MG63 (cell line): ENCODE results near the gene TMCC3. TPM values are rescaled to one million over a fixed set of nuclear protein-coding genes. Genes with fewer than 3 reads are reported as not detected.
"Not testable (repeated sequence)": the region's sequence is repeated elsewhere in the genome, so short reads cannot be mapped to it uniquely, and the experiment has no call there.

Source experiments
- DNase-seq: peaks from one replicate; pipeline ENCODE4 v3.0.0-alpha.2; 2020
- H3K27me3 ChIP-seq: fragments of 250-450 bp; sonication (Bioruptor Pico); 2 replicates; pipeline ENCODE4 v1.5.1; 2020; ENCODE audit warnings: mild to moderate bottlenecking, moderate library complexity
- H3K36me3 ChIP-seq: fragments of 250-450 bp; sonication (Bioruptor Pico); 2 replicates; pipeline ENCODE4 v1.5.1; 2020; ENCODE audit warnings: mild to moderate bottlenecking, moderate library complexity
- H3K4me3 ChIP-seq: fragments of 250-450 bp; sonication (Bioruptor Pico); 2 replicates; pipeline ENCODE4 v1.5.1; 2020; ENCODE audit warnings: mild to moderate bottlenecking, moderate library complexity
- H3K9me3 ChIP-seq: fragments of 250-450 bp; sonication (Bioruptor Pico); 2 replicates; pipeline ENCODE4 v1.5.1; 2020; ENCODE audit warnings: mild to moderate bottlenecking, moderate library complexity
- total RNA-seq: library from RNA; depleted of rRNA; stranded (reverse); fragments of >200 nt; shearing (Covaris generic); gene quantifications from 2 replicates; pipeline ENCODE4 v1.2.3, GENCODE V29; 2014; ENCODE audit warnings: low replicate concordance

Gene TMCC3
- total RNA-seq, 1 experiment from 2014 or later: not detected

DNA sequence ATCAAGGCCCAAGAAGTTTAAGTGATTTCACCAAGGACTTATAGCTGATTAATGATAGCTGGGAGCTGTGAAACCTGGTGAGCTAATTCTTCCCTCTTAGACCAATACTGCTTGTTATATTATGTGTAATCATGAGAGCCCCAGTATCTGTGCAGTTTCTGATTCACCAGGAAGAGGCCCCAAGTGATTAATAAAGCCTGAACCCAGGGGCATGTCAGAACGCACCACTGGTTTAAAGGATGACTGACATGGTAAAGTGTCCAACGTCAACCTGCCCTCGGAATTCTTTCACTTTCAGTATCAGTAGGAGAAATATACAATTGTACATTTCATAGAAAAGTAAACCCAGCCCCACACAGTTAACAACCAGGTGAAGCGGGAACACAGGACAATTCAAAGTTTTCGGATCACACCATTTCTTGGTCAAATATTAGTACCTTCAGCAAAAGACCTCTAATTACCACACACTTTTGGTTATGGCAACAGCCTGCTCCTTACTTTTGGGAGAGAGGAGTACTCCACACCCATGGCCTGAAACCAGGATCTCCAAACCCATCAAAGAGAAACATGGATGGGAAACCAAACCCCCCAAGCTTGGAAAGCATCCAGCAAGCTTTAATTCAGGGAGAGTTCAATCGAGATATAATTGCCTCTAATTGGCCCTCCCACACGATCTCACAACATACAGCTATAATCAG lies 28.5 kb downstream of the TMCC3 start:
- DNase-seq: peak; percentile 37
- Histone ChIP-seq H3K27me3 (no peaks in the 10 kb centered on the region), H3K36me3 (no peaks in the 10 kb centered on the region), H3K9me3 (no peaks in the 10 kb centered on the region), H3K4me3 (peak overlapping the region; percentile 6)

DNA sequence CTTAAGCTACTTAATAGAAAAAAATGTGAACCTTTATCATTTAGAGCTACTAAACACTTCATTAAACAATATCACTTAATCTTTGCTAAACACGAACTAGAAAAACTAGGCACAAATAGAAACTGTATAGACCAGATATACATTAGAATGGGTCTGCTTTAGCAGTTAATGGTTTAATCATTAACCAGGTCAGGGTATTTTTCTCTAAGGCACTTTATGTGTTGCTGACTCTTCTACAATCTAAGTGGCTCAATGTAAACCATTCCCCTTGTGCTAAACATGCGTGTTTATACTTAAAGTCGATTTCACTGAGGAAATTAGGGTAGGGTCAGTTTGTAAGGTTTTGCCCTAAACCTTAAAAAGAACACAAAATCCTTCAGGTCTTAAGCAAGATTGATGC lies 29.7 kb downstream of the TMCC3 start:
- Histone ChIP-seq H3K36me3 (no peaks in the 10 kb centered on the region), H3K4me3 (no peak overlapping the region), H3K27me3 (no peaks in the 10 kb centered on the region), H3K9me3 (no peaks in the 10 kb centered on the region)
- DNase-seq: no peak

DNA sequence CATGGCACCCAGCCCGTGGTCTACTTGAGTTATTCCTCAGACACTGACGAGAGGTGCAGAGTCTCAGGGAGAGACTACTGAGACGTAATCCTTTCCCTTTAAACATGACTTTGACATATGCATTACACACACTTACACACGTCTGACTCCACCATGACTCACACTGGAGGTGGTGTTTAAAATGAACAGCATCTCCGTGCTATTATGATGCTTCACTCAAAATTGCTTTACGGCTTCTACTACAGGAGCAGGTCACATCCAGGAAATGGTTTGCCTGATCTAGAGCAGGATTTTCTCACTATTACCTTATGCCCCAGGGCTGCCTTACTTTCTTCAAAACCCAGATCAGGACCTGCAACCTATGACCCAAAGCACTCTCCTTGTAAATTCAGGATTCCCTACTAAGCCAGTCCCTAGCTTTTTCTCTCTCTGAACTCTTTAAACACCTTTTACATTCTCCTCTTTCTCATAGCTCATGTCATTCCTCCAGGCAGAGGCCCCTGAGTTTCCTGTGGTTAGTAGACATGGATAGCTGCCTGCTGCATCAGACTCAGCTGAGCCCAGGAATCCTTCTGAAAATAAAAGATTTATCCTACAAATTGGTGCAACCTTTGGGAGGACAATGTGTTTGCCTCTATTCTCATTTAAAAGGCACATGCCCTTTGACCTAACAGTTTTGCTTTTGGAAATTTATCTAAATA lies 31.2 kb downstream of the TMCC3 start:
- Histone ChIP-seq H3K9me3 (no peaks in the 10 kb centered on the region), H3K4me3 (no peak overlapping the region), H3K36me3 (no peaks in the 10 kb centered on the region), H3K27me3 (no peaks in the 10 kb centered on the region)
- DNase-seq: peak; percentile 75

DNA sequence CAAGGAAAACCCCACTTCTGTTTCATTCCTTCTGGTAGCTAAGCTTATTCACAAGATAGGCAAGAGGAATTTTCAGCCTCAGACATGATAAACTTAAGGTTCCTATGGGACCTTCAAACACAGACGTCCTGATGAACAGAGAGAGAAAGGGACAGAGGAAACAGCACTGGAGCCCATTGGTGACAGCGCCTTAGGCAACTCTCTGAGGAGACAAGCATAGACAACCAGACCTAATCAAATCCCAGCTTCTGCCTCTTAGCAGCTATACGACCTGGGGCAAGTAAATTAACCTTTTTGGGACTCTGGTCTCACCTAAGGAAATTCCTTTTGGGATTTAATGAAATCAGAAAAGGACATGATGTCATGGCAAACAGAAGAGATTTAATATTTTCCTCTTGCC lies 33.3 kb downstream of the TMCC3 start:
- H3K36me3 ChIP-seq: no peaks in the 10 kb centered on the region
- no peaks in the 10 kb centered on the region for H3K9me3 ChIP-seq
- no peak for DNase-seq
- no peak overlapping the region for H3K4me3 ChIP-seq
- no peaks in the 10 kb centered on the region for H3K27me3 ChIP-seq

DNA sequence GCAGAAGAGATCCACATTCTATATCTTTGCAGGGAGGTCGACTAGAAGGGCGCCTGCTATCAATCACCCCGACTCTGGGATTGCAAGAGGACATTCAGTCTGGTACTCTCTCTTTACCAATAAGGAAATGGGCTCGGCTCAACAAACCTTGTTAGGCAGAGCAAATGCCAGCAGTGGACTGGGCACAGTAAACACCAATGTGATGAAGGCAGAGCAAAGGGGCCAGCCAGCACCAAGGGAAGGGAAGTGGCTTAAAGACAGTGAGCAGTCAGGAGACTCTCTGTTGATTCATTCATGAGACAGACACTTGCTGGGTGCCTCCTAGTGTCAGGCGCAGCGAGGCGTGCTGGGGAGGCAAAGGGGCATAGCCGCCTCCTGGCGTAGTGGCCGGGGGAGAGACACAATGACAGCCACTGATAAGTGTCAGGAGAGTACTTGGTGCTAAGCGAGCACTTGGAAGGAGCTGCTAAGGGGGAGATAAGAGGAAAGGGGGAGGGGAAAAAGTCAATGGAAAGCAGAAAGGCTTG lies 34.1 kb downstream of the TMCC3 start:
- Histone ChIP-seq H3K4me3 (no peak overlapping the region), H3K27me3 (no peaks in the 10 kb centered on the region), H3K9me3 (no peaks in the 10 kb centered on the region), H3K36me3 (no peaks in the 10 kb centered on the region)
- DNase-seq: no peak

DNA sequence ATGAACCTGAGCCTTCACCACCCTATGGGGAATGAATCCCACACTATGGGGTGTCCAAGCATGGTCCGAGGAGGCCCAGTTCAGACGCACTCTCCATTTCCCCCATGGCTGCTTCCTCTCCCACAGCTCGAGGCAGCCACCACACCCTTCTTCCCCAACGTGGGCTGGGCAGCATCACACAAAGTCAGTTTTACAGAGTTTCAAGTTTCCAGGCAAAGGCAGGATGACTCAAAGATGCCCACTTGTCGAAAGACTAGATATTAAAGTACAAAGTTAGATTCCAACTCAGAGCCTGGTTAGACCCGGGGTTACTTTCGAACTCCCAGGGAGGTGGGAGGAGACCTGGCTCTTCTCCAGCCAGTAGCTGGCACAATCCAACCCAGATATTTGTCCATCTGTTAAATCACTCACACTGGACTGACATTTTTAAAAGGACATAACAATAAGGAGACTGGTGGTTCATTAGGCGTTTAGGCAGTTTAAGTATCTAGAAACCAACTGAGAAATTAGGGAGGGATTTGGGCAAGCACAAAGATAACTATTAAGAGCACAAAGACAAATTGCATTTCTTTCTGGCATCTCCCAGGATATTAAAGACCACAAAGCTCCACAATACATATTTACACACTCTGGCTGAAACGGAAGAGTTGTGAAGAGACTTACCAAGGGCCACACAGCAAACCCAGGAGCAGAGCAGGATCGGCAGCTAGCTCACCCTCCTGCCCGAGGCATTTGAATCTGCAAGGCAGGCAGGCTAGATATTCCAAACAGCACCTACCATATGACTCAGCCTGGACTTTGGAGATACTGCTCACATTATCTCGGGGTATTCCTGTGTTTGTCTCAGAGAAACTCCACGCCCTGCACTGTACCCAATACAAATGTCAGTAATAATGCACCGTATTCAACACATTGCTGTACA lies 34.8 kb downstream of the TMCC3 start:
- H3K36me3 ChIP-seq: no peaks in the 10 kb centered on the region
- H3K9me3 ChIP-seq: no peaks in the 10 kb centered on the region
- no peak overlapping the region for H3K4me3 ChIP-seq
- peak; percentile 72 for DNase-seq
- no peaks in the 10 kb centered on the region for H3K27me3 ChIP-seq

DNA sequence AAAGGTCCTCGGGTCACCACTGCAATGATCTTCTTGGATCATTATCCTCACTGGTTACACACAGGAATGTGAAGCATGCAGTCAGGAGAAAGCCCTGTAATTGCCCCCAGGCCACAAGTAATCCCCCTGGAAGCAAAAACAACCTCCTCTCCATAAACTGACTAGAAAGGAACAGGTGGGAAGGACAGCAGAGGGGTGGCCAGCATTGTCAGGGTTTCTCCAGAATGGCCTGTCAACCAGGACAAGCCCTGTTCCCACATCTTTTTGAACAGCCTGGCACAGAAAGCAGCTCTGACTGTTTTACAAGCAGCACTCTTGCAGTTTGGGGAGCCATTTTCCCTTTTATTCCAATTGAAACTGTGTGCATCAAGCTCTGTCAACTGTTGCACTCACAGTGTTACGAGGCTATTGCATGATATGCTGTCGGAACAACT lies 36.1 kb downstream of the TMCC3 start:
- no peak for DNase-seq
- Histone ChIP-seq H3K4me3 (no peak overlapping the region), H3K9me3 (no peaks in the 10 kb centered on the region), H3K36me3 (no peaks in the 10 kb centered on the region), H3K27me3 (no peaks in the 10 kb centered on the region)

DNA sequence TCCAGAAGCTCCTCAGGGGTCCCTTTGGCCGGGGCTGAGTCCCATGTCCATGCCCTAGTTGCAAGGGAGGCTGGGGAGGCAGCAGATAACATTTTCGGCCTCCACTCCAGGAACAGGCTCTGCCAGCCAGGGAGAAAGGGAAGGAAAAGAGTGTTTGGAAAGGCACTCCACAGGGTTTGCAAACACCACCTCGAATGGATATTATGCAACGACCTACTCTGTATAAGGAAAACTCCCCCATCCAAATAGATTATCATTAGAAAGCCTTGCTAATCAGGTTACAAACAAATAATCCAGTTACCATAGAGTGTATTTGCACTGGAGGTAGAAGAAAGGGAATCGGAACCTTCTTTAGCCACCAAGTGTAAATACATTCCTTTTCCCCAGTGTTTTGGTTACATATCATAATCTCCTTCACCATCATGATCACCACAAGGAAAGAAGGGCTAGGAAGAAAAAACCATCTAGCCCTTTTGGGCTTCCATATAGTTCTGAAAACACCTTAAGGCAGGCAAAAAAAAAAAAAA lies 40.4 kb downstream of the TMCC3 start:
- no peaks in the 10 kb centered on the region for H3K36me3 ChIP-seq
- no peak overlapping the region for H3K4me3 ChIP-seq
- DNase-seq: no peak
- no peaks in the 10 kb centered on the region for H3K27me3 ChIP-seq
- H3K9me3 ChIP-seq: no peaks in the 10 kb centered on the region

DNA sequence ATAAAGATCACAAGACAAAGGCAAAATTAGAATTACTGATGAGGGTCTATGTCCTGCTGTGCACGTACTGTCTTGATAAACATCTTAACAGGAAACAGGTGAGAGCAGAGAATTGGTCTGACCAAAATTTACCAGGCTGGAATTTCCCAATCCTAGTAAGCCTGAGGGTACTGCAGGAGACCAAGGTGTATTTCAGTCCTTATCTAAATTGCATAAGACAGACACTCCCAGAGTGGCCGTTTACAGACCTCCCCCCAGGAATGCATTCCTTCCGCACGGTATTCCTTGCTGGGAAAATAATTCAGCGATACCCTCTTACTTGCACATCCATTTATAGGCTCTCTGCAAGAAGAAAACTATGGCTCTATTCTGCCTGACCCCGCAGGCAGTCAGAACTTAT lies 43.5 kb downstream of the TMCC3 start:
- DNase-seq, H3K27me3 ChIP-seq, H3K36me3 ChIP-seq, H3K9me3 ChIP-seq, H3K4me3 ChIP-seq: not testable (repeated sequence)

DNA sequence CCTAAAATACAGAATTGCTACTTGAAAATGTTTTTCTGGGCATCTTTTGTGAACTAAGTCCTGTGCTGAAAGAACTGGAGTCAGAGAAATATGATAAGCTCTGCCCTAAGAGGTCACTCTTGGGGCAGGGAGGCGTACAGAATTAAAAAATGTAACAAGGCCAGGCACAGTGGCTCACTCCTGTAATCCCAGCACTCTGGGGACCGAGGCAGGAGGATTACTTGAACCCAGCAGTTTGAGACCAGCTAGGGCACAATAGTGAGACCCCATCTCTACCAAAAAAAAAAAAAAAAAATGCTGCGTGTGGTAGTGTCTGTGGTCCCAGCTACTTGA lies 46.0 kb downstream of the TMCC3 start:
- no peak for DNase-seq
- no peak overlapping the region for H3K4me3 ChIP-seq
- no peaks in the 10 kb centered on the region for H3K9me3 ChIP-seq
- no peaks in the 10 kb centered on the region for H3K36me3 ChIP-seq
- H3K27me3 ChIP-seq: no peaks in the 10 kb centered on the region

DNA sequence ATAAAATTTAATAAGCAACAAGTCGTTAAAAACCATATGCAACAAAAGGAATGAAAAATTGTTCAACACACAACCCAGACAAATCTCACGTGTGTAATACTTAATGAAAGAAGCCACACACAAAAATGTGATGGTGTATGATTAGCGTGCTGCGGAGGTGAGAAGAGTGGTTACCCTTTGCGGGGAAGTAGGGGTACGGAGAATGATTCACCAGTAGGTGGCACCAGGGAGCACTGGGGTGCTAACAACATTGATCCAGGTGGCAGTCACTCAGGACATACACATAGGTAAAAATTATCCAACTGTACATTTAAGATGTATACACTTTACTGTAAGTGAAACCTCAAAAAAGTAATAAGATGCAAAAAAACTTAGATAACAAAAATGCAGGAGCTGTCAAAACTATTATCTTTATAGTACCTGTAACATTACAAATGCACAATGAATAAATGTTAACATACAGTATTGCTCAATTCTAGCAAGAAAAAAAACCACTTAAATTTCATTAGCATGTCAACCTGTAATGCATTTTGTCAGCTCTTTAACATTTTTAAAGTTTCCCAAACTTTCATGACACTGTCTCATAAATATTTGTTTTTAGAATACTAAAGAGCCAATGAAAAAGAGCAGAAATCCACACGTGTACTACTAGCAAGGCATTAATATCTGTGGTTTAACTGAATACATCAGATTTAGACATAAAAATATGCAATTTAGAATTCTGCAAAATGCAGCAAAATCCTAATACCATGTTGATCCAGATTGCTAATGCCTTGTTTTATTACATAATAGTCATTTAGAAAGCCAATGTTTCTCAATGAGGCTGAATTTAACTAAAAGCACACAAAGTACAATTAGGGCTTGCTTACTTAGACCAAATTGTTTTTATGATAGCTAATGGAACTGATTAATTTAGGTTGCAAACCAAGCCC lies 46.7 kb downstream of the TMCC3 start:
- Histone ChIP-seq H3K27me3 (no peaks in the 10 kb centered on the region), H3K36me3 (no peaks in the 10 kb centered on the region), H3K4me3 (no peak overlapping the region), H3K9me3 (no peaks in the 10 kb centered on the region)
- DNase-seq: peak; percentile 6

DNA sequence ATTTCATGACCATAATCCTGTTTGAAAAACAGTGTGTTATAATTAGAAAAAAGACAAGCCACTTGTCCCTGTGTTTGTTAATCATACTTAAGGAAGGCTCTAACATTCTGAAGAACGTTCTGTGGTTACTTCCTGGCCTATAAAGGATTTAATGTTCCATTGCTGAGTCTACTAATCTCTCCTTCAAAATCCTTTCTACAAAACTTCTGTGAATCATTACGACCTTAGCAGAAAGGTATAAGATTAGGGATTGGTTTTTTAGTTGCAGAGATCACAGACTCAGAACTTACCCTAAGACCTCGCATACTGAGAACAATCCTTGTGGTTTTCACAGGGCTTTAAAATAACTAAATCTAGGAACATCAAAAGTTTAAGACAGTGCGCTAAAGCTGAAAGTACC lies 48.3 kb downstream of the TMCC3 start:
- DNase-seq: no peak
- no peak overlapping the region for H3K4me3 ChIP-seq
- H3K9me3 ChIP-seq: no peaks in the 10 kb centered on the region
- H3K36me3 ChIP-seq: no peaks in the 10 kb centered on the region
- H3K27me3 ChIP-seq: no peaks in the 10 kb centered on the region

DNA sequence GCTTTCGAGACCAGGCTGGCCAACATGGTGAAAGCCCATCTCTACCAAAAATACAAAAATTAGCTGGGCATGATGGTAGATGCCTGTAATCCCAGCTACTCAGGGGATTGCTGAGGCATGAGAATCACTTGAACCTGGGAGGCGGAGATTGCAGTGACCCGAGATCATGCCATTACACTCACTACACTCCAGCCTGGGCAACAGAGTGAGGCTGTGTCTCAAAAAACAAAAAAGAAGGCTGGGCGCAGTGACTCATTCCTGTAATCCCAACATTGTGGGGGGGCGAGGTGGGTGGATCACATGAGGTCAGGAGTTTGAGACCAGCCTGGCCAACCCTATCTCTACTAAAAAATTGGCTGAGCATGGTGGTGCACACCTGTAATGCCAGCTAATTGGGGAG lies 49.0 kb downstream of the TMCC3 start:
- not testable (repeated sequence) for H3K36me3 ChIP-seq, H3K4me3 ChIP-seq, H3K9me3 ChIP-seq, H3K27me3 ChIP-seq
- peak; percentile 7 for DNase-seq

DNA sequence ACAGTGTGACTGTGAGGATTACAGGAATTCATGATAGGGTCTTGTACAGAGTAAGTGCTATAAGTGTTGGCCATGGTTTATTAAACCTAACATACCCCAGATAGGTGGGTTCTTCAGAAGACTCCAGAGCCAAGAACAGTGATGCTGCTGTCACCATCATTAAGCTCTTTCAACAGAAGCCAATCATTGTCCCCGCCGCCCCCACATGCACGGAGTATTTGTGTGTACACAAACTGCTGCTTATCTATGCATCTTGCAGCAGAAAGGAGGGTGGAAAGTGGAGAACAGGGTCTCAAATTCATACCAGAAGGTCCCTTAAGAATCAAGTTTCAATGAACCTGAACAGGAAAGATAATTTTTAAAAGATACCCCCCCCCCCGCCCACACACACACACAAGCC lies 51.2 kb downstream of the TMCC3 start:
- Histone ChIP-seq H3K4me3 (no peak overlapping the region), H3K36me3 (no peaks in the 10 kb centered on the region), H3K9me3 (no peaks in the 10 kb centered on the region), H3K27me3 (no peaks in the 10 kb centered on the region)
- DNase-seq: no peak

DNA sequence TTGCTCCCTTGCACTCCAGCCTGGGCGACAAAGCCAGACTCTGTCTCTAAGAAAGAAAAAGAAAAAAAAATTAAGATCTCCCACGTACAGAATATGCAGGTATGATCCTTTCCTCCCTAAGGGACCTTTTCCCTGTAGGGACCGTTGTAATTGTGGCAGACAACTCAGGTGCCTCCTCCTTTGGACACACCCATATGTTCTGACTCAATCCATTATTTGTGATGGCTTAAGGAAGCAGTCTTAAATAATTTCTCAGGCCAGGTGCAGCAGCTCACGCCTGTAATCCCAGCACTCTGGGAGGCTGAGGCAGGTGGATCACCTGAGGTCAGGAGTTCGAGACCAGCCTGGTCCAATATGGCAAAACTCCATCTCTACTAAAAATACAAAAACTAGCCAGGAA lies 53.1 kb downstream of the TMCC3 start:
- no peaks in the 10 kb centered on the region for H3K36me3 ChIP-seq
- no peaks in the 10 kb centered on the region for H3K9me3 ChIP-seq
- no peak for DNase-seq
- H3K4me3 ChIP-seq: no peak overlapping the region
- no peaks in the 10 kb centered on the region for H3K27me3 ChIP-seq

DNA sequence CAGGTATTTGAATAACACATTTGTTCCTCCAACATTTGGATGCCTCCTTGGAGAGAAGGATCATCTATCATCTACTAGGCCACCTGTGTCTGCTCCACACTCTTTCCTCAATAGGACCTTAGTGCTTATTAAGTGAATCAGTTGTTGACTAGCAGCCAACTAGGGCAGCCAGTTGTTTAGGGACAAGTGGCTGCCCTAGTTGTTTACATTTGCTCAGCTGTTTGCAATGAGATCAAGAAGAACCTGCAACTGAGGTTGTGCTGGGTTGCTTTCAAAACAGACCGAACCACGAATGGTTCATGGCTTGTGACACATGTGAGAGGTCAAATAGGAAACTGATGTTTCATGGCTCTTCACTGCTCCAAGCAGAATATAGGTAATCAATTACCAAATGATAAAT lies 53.8 kb downstream of the TMCC3 start:
- H3K9me3 ChIP-seq: no peaks in the 10 kb centered on the region
- no peaks in the 10 kb centered on the region for H3K27me3 ChIP-seq
- H3K36me3 ChIP-seq: no peaks in the 10 kb centered on the region
- no peak overlapping the region for H3K4me3 ChIP-seq
- no peak for DNase-seq
